Colon (tissue), 2 donors: ENCODE measurements around the gene LRRC15.

Experiments used
- FAIRE-seq: peaks from 2 replicates; lab custom pipeline; 2012; peaks lifted over from hg19 to GRCh38; lab: Jason Lieb, UNC
- donor health status: control.
- donor health status: control.

Gene LRRC15

GRCh38 chr3:194315088-194315964 is 54.2 kb downstream of the LRRC15 start:
- no peak for FAIRE-seq

- FAIRE-seq: no peak
These were observed 55.0 kb downstream of the LRRC15 start for GRCh38 chr3:194314388-194315068.

DNA sequence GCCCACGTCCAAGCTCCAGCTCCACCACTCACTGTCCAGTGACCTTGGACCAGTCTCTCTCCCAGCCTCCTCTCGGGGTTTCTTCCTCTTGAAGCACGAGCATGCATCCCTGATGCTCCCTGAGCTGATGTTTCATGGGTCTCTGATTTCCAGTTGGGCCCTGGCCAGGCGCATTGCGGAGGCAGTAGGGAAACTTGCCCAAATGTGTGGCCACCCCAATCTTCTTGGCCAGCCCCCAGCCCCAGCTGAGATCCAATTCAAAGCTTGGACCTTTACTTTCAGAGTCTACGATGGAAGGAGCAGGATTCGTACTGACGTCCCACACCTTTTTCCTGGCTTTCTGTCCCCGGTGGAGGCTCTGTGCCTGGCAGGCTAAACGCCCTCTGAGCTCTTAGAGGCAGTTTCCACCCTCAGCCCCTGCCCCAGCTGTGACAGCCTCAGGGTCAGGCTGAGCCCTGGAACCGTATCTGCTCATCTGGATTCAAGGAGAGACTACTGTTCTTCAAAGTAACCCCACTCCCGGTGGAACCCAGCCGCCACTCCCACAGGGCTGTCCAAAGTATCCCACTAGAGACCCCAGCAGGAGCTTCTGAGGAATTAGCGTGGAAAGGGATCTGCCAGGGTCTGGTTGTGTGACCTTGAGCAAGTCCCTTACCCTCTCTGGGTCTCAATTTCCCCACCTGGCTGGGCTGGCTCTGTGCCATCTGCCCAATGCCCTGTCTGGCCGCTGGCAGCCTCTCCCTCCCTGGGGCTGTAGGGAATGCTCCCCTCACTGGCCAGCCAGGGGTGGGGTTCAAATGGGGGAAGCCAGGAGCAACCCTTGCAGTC is 55.8 kb downstream of the LRRC15 start:
- FAIRE-seq: no peak

- no peak for FAIRE-seq
These were observed 56.7 kb downstream of the LRRC15 start for GRCh38 chr3:194312743-194313281.

DNA sequence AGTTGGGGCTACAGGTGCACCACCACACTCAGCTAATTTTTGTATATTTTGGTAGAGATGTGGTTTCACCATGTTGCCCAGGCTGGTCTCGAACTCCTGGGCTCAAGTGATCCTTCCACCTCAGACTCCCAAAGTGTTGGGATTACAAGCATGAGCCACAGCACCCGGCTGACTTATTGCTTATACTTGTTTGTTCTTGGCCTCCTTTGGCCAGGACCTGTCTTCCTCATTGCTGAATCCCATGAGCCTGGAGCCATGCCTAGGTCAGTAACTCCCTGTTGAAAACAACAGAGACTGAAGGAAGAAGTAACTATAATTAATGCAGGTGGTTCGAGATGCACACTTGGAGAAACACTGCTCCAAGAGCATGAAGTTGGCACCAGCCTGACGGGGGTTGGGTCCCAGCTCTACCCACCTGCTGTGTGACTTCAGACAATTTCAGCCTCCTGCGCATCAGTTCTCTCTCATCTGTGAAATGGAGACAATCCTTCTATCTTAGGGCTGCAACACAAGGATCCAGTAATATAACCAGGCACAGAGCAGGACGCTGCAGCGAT is 57.3 kb downstream of the LRRC15 start:
- FAIRE-seq: no peak

- FAIRE-seq: no peak
These were observed 58.5 kb downstream of the LRRC15 start for GRCh38 chr3:194311000-194311399.

DNA sequence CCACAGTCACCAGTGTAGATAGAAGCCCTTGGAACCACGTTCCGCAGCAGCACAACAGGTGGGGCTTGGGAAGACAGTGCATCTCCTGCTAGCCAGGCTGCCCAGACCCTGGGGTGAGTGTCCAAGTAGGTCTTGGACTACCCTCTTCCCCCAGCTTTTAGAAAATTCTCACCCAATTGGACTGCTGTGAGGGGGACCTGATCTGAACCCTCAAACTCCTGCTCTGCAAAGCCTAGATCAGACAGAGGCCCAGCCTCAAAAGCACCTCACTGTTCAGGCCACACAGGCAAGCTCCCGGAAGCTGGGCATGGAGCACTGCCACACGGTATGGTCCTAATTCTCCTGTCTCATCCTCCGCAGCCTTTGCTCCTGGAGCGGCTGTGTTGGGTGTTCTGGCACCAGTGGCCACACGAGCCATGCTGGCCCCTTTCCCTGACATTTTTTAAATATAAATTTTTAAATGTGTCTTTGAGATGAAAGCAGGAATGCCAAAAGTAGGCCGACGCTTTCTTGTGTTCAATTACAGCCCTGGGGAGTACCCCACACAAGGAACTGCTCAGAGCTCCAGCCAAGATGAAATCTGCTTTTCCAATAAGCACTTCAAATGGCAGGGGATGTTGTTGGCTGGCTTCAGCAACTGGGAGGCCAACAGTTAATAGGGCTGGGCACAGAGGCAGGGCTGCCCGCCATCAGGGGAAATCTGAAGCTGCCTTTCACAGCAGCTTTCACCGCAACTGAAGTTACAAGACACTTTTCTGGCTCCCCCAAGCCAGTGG is 59.3 kb downstream of the LRRC15 start:
- FAIRE-seq: no peak

DNA sequence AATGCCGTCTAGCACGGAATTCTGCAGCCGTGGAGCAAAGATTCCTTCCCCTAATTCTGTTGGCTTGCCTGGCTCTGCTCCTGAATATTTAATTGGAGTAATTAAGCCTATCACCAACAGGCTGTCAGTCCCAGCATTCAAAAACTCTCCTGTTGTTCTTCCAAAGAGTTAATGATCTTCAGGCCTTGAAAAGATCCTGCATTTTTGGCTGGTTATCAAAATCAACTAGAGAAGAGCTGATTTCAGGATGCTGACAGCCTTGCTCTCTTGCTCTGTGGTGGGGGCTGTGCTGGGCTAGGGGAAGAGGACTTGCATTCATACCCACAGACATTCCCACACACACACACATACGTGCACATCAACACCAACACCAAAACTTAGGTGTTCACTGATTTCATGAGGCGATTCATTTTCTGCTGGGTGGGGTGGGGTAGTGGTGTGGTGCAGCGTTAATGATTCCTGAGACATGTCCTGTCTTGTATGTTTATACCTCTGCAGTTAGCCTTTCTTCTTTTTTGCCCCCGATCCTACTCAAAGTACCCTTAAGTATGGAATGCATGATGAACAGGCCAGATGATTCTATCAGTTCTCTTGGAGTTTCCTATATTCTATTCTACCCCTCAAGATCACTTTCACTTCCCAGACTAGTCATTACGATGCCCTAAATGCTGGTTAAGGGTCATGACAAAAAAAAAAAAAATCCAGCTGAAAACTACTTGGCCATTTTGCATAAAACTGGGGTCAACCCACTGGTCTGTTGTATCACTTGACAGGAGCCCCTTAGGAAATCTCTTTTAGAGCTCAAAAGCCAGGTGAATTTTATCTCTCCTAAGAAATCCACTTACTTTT is 60.7 kb downstream of the LRRC15 start:
- FAIRE-seq: no peak

DNA sequence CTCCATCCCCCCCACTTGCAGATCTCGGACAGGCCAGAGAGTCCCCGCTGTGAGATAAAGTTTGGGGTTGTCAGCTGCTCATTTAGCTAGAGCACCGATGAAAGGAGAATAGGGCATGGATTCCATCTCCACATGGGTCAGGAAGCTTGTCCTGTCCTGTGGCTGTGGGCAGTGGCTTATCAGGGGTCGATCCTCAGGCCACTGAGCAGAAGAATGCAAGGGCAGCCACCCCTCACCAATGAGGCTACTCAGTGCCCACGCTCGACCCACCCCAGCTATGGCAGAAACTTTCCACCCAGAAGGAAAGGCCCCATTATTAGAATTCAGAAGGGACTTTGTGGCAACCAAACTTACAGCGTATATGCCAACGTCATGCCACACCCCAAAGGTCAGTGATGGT is 61.7 kb downstream of the LRRC15 start:
- FAIRE-seq: no peak

DNA sequence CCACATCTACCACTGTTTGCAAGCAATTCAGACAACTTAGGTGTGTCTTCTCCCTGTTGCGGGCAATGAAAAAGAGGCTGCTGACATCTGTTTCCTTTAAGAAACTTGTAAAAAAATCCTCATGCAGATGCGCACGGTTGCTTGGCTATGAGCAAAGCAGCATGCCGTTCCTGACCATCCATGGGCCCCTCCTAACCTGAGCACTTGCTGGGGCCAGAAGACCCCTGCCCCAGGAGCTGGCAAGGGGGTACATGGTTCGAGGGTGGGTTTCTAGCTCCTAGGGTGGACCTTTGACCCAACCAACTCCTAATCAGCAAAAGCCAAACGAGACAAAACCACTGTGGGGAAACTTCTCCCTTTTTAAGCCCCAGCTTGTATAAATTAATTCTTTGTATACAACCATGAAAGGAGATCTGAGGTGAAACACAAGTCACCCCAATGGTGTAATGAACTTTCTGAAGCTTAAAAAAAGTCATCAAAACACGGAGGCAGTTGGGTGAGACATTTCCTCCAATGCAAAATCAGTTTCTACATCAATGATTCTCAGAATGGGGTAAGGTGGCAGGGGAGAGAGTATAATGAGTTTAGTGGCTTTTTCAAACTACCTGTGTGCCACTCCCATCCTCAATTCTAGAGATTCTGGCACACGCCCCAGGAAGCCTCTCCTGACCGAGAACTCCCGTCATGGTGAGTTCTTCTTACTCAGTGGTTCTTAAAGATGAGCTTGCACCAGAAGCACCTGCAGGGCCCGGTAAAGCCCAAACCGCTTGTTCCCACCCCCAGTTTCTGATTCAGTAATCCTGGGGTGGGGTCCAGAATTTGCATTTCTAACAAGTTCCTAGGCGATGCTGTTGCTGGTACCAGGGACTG is 62.5 kb downstream of the LRRC15 start:
- no peak for FAIRE-seq

- FAIRE-seq: no peak
These were observed 63.3 kb downstream of the LRRC15 start for GRCh38 chr3:194306109-194306686.

DNA sequence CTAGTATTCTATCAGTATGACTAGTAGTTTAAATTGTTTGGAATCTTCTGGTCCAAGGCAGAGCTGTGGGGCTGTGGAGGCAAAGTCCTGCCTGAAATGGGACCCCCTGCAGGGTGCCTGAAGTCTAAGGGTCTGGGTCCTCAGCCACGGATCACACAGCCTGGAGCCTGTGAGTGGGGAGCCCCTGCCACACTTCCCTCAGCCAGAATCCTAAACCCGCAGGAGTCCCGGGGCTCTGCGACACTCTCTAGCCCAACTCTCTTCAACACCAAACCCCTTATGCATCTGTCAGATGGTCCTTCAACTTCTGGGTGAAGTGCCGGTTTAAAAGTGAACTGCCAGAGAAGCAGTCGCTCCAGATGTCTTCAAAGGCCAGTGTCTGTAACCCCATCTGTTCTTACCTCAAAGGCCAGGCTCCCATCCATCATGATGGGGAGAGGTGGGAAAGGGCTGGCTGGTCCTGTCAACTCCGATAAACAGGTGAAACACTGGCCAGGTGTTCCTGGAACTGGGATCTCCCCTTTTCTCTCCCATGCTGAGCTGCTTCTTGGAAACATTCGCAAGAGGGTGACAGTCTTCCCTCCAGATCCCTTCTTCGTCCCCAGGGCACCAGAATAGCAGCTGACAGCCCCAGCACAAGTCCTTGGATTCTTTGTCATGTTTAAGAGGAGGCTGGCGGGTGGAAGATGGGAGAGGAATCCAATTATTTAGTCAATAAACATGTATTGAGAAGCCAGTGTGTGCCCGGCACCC is 64.0 kb downstream of the LRRC15 start:
- no peak for FAIRE-seq
